Transverse colon (tissue), 4 donors: ENCODE results near the gene WT1. TPM values are rescaled to one million over a fixed set of nuclear protein-coding genes. Genes with fewer than 3 reads are reported as not detected.
A peak's percentile ranks its signal among the peaks of the same experiment; 100 is the strongest.

ENCODE experiments used
- DNase-seq: peaks from one replicate; pipeline ENCODE4 v3.0.0-alpha.2; 2019
- H3K27ac ChIP-seq, 4 donors: fragments of 200-600 bp; sonication (generic); 2 replicates each; pipeline ENCODE4 v1.5.1; 2016 to 2018; ENCODE audit warnings: inconsistent platforms in 4 of 4
- H3K27me3 ChIP-seq: fragments of 200-600 bp; sonication (generic); 2 replicates; pipeline ENCODE4 v1.5.1; 2017; ENCODE audit warnings: inconsistent platforms
- H3K36me3 ChIP-seq, 4 donors: fragments of 200-600 bp; sonication (generic); 2 replicates each; pipeline ENCODE4 v1.5.1; 2017 to 2019; ENCODE audit warnings: inconsistent platforms in 4 of 4
- H3K4me1 ChIP-seq, 4 donors: fragments of 200-600 bp; sonication (generic); 2 replicates each; pipeline ENCODE4 v1.5.1; 2017 to 2020; ENCODE audit warnings: inconsistent platforms in 4 of 4
- H3K4me3 ChIP-seq, 4 donors: fragments of 200-600 bp; sonication (generic); 1 replicate in 1 of 4; 2 replicates in 3 of 4; pipeline versions ENCODE4 v1.5.1 to v1.6.1; 2017 to 2019; ENCODE audit warnings: inconsistent platforms in 4 of 4
- H3K9me3 ChIP-seq, 2 donors: fragments of 200-600 bp; sonication (generic); 2 replicates each; pipeline ENCODE4 v1.5.1; 2017 to 2019; ENCODE audit warnings: inconsistent platforms in 2 of 2
- CTCF ChIP-seq, 5 experiments: fragments of 200-600 bp in 3 of 5; fragments of 450-650 bp in 2 of 5; sonication (generic) in 3 of 5; IDR thresholded peaks; 1 replicate in 2 of 5; 2 replicates in 3 of 5; pipeline ENCODE4 v1.5.1; 2016 to 2017; ENCODE audit warnings: antibody characterized with exemption in 5 of 5, inconsistent platforms in 3 of 5, mild to moderate bottlenecking in 2 of 5, moderate library complexity in 1 of 5
- EP300 ChIP-seq: sonication (generic); formaldehyde crosslinking; IDR thresholded peaks from one replicate; pipeline ENCODE4 v1.6.1; 2017; ENCODE audit warnings: antibody characterized with exemption, low read depth
- POLR2A ChIP-seq: fragments of 450-650 bp; IDR thresholded peaks from one replicate; pipeline ENCODE4 v1.6.1; 2016; ENCODE audit warnings: antibody characterized with exemption, mild to moderate bottlenecking, moderate library complexity
- POLR2AphosphoS5 ChIP-seq, 3 donors: sonication (generic); formaldehyde crosslinking; IDR thresholded peaks; one replicate each; pipeline ENCODE4 v1.6.1; 2016; ENCODE audit warnings: antibody characterized with exemption in 3 of 3
- WGBS, 2 donors: methylation state at CpG; one replicate each; pipeline ENCODE4 v1.1.5; 2018; ENCODE audit warnings: low coverage in 1 of 2; 5-methylcytosine and 5-hydroxymethylcytosine counted together
- in situ Hi-C, 4 donors: fragments of 200-750 bp; cut with MboI; loops; one replicate each; pipeline versions ENCODE4 v1.15.0 to v1.15.1; 2017; ENCODE audit warnings: low sequenced_read_pairs in 3 of 4, low pct_ligation_motif_present in 1 of 4, low pct_unique_long_range_greater_than_20kb in 1 of 4
- intact Hi-C: fragments of 100-400 bp; cut with DNase I; formaldehyde crosslinking; loops from one replicate; pipeline ENCODE4 v1.15.1; 2023; ENCODE audit warnings: low total_unique reads
- total RNA-seq, 4 donors: library from RNA; depleted of rRNA; stranded (reverse); fragments of >200 nt; gene quantifications; one replicate each; pipeline ENCODE4 v1.1.0, GENCODE V29; 2016

WT1 gene
- 1 to 10 TPM in 1 of 4 donors, under 1 TPM in 2, not detected in 1; 0.55 to 3.0 (median 0.95) TPM for total RNA-seq

- WGBS, 2 donors = 3% methylated on average over 24 of the region's 25 CpGs; no CpG with 5 or more reads in 1 of the 2 donors
- intact Hi-C loops (no loop called here), in situ Hi-C loops (no loop called here)
- peaks cover 0 to 50% (median 20%) of the 10 kb centered on the region in 4 donors for H3K4me1 ChIP-seq
- no peaks in the 10 kb centered on the region for H3K9me3 ChIP-seq
- H3K27me3 ChIP-seq = peaks cover 100% of the 10 kb centered on the region
- TF ChIP-seq CTCF (IDR thresholded peaks at IDR 0.05) (no peak), POLR2AphosphoS5 (IDR thresholded peaks at IDR 0.05) (no peak), EP300 (no peak)
- H3K27ac ChIP-seq = no peak within 1 kb of the TSS
- no peak for DNase-seq
- H3K4me3 ChIP-seq = peak within 1 kb of the TSS in 2 of 4 donors; percentile 20 to 37
- H3K36me3 ChIP-seq = no peaks in the 10 kb centered on the region
Observed at GRCh38 chr11:32435511-32435941, at the start of gene WT1. Gene WT1 (minus strand): TSS chr11:32435539.

- 85 to 86% methylated on average over 3 to 4 of the region's 4 CpGs for WGBS, 2 donors
- H3K9me3 ChIP-seq = no peaks in the 10 kb centered on the region
- no peaks in the 10 kb centered on the region for H3K36me3 ChIP-seq
- H3K4me1 ChIP-seq = no peaks in the 10 kb centered on the region
- H3K27ac ChIP-seq = no peak overlapping the region
- no peaks in the 10 kb centered on the region for H3K27me3 ChIP-seq
- H3K4me3 ChIP-seq = no peak overlapping the region
- no peak for DNase-seq
- intact Hi-C loops = no loop called here
- in situ Hi-C loops = no loop called here
- TF ChIP-seq POLR2AphosphoS5 (IDR thresholded peaks at IDR 0.05) = no peak
- no peak for TF ChIP-seq EP300
- no peak for TF ChIP-seq CTCF (IDR thresholded peaks at IDR 0.05)
- TF ChIP-seq POLR2A = no peak
Observed at GRCh38 chr11:32479291-32479690, 44.0 kb upstream of the WT1 start.

- Histone ChIP-seq H3K9me3 (no peaks in the 10 kb centered on the region), H3K27ac (no peak overlapping the region), H3K4me1 (no peaks in the 10 kb centered on the region), H3K36me3 (no peaks in the 10 kb centered on the region), H3K27me3 (no peaks in the 10 kb centered on the region), H3K4me3 (no peak overlapping the region)
- in situ Hi-C loops (no loop called here), intact Hi-C loops (no loop called here)
- TF ChIP-seq CTCF (IDR thresholded peaks at IDR 0.05) (no peak), EP300 (no peak), POLR2AphosphoS5 (IDR thresholded peaks at IDR 0.05) (no peak), POLR2A (no peak)
- WGBS, 2 donors = 34 to 35% methylated on average over 6 to 7 of the region's 7 CpGs
- DNase-seq = no peak
Observed at GRCh38 chr11:32478277-32478731, 43.0 kb upstream of the WT1 start.

- no peaks in the 10 kb centered on the region for H3K4me1 ChIP-seq
- intact Hi-C loops (no loop called here), in situ Hi-C loops (no loop called here)
Observed at GRCh38 chr11:32473282-32473909, 38.1 kb upstream of the WT1 start.

More at GRCh38 chr11:32473282-32473909, 38.1 kb upstream of the WT1 start:
- 83 to 84% methylated on average over 3 to 5 of the region's 5 CpGs for WGBS, 2 donors
- Histone ChIP-seq H3K9me3 (no peaks in the 10 kb centered on the region), H3K27ac (no peak overlapping the region), H3K4me3 (no peak overlapping the region), H3K27me3 (no peaks in the 10 kb centered on the region), H3K36me3 (no peaks in the 10 kb centered on the region)
- no peak for TF ChIP-seq POLR2AphosphoS5 (IDR thresholded peaks at IDR 0.05)
- TF ChIP-seq EP300 = no peak
- TF ChIP-seq POLR2A = no peak
- no peak for TF ChIP-seq CTCF (IDR thresholded peaks at IDR 0.05)
- no peak for DNase-seq
